Stimulated activated CD8-positive, alpha-beta memory T cell treated with anti-CD3 and anti-CD28 coated beads, Interleukin-4, amount 100 ng/mL, for 4 hours (primary cell): ENCODE measurements around the gene ACIN1.

Source experiments
- DNase-seq, 2 donors: peaks; one replicate each; pipeline ENCODE4 v3.0.0-alpha.2; 2020; ENCODE audit warnings: low read depth in 2 of 2, low spot score in 1 of 2

ACIN1 gene

DNA sequence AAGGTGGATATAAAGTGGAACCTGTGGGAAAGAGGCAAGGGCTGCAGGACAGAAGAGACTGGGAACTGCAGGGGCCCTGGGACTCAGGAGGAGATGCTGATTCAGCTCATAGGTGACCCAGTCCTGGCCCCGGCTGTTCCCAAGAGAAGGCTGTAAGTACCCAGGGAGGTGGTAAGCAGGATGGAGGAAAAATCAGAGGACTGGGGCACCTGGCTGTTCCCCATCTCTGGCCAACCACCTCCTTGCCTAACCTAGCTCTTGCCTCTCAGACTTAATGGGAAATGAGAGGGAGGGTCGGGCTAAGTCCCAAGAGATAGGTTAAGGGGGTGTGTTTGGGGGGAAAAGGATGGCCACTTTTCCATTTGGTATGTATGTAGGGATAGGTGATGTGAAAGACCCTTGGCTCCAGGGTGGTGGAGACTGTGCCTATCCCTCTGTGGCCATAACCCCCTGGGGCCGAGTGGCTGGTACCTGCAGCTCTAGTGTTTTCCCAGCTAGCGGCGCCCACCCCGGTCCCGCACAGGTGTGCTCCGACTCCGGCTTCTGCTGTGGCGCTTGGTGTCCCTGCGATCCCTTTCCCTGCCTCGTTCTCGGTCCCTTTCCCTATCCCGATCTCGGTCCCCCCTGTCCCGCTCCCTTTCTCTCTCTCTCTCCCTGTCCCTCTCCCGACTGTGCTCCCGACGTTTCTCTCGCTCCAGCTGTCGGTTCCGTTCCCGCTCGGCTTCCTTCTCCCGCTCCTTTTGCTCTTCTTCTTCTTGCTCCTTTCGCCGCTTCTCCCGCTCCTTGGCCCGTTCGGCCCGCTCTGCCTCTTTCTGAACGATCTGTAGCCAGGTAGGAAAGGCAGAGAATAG is 36.1 kb downstream of the ACIN1 start:
- no peak for DNase-seq

DNA sequence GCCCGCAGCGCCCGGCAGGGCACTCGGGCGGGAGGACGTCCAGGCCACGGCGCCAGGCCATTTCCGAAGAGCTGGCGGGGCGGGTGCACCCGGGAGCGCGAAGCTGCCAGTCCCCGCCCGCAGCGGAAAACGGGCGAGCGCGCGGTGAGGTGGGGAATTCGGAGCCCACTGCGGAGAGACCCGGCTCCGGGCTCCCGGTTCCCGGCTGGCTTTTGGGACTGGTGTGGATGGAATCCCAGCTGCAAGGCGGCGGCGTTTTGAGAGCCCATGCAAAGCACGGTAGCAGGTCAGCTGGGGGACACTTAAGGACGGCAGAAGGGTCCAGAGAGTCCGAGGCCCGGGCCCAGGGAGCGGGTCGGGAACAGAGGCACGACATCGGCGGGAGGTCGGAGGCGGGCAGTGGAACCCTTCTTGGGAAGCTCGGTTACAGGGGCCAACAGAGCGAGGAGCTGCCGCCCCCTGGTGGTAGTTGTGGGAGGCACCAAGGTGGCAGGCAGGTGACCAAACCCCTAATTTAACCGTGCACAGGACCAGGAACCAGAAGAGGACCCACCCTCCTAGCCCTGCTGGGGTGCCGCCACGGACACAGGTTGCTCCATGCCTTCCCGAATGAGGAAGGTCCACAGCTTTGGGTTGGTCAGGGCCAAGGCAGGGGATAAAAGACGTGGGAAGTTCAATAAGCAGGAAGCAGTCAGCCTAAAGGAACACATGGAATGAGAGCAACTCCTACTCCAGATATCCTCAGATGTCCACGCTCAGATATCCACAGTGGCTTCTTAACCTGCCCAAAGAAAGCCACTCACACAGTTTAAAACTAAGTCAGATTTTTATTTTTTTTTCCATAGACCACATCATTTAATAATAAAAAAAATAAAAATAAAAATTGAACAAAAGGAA is 36.9 kb downstream of the ACIN1 start:
- peak; percentile 71 to 82 for DNase-seq

DNA sequence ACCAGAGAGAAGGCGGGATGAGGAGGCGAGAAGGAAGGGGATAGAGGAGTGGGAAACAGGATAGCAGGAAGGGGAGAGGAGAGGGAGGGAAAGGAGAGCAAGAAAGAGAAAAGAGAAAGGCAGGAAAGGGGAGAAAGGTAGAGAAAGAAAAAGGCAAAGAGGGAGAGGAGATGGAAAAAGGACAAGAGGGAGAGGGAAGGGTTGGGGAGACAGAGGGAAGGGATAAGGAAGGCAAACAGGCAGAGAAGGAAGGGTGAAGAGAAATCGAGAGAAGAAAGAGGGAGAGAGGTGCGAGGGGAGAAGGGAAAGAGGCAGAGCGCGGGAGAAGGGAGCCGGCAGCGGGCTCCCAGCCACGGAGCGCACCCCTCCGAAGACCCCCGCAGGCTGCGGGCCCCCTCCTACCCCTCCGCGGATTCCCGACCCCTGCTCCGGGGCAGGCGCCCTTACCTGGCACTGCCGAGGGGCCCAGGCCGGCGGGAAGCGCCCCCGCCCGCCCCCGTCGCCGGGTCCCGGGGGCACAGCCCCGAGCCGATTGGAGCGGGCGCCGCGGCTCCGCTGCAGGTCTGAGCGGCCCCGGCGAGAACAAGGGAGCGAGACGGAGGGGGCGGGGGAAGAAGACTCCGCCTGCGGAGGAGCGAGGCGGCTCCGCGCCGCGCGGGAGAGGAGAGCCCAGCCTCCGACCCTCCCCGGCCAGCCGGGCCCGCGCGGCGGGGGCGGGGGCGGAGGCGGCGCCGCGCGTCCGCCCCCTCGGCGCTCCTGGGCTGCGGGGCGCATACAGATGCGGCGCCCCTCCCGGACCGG is 37.8 kb downstream of the ACIN1 start, which contains the start of gene CDH24:
CDH24 (minus strand) TSS at position 565 of the 801 bp plus-strand sequence. CDS start 1,787 bp downstream, outside the sequence.
- peak in 1 of 2 donors; percentile 50 for DNase-seq

DNA sequence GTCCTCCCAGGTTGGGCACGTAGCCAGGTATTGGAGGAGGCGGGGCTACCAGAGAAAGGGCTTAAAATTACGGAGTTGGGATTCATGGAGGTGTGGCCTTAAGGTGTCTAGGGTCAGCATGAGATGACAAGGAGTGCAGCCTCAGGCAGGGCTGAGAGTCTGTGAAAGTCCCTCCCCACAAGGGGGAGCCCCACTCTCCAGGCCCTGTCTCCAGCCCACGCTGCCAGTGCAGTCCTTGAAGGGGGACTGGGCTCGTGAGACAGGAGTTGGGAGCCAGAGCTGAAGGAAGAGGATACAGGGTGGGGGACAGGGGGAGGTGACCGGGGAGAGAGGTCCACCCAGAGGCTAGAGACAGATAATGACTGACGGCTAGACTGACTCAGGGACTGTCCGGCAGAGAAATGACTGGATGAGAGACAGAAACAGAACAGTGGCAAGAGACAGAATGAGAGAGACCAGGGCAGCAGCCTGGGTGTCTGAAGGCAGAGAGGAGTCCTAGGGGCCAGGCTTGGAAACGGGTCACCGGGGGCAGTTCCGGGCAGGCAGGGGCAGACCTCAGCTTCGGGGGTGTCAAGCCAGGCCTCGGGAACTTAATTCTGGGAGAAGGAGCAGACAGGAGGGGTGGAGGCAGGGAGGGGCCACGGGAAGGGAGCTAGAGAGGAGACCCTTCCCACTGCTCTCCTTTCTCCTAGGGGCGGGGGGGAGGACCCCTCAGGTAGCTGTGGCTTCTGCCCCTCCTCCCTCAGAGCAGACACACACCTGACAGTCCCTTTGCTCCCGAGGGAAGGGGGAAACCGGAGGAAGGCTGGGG is 38.6 kb downstream of the ACIN1 start:
- DNase-seq, result peak in 1 of 2 donors; percentile 35

- DNase-seq, result no peak
These were observed 39.3 kb downstream of the ACIN1 start for GRCh38 chr14:23055621-23056144.

GRCh38 chr14:23055147-23055550 is 39.8 kb downstream of the ACIN1 start:
- no peak for DNase-seq

GRCh38 chr14:23054000-23054811 is 40.7 kb downstream of the ACIN1 start:
- no peak for DNase-seq

DNA sequence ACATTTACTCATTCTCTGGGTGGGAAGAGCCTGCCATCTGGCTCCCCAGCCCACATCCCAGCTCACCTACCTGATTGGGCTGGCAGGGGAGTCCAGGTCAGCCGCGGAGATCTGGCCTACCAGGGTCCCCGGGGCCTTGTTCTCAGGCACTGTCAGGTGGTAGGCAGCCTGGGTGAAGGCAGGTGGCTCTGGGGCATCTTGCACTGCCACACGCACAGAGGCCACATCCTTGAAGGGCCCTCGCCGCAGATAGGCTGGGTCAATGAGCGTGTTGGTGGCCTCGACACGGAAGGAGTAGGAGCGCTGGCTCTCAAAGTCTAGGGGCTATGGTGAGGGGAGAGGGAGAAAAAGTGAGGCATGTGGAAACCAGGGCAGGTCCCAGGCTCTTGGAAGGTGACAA is 41.5 kb downstream of the ACIN1 start:
- no peak for DNase-seq

DNA sequence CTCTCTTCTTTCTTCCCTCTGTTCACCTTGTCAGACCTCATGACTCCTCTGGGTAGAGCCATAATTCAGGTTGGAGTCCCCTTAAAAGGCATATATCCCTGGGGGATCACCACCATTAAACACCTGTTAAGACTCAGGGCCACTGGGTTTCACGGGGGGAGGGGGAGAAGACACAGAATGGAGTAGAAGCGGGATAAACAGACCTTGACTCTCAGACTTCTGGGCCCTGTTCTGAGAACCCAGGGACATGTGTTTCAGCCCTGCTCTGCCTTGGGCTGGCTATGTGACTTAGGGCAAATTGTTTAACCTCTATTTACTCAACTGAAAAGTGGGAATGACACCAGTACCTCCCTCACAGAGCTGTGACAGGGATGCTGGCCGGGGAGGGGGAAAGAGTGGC is 42.3 kb downstream of the ACIN1 start:
- no peak for DNase-seq

- no peak for DNase-seq
These were observed 42.7 kb downstream of the ACIN1 start for GRCh38 chr14:23052182-23052623.

GRCh38 chr14:23051141-23052057 is 43.5 kb downstream of the ACIN1 start:
- no peak for DNase-seq

- no peak for DNase-seq
These were observed 45.9 kb downstream of the ACIN1 start for GRCh38 chr14:23049011-23049410.

DNA sequence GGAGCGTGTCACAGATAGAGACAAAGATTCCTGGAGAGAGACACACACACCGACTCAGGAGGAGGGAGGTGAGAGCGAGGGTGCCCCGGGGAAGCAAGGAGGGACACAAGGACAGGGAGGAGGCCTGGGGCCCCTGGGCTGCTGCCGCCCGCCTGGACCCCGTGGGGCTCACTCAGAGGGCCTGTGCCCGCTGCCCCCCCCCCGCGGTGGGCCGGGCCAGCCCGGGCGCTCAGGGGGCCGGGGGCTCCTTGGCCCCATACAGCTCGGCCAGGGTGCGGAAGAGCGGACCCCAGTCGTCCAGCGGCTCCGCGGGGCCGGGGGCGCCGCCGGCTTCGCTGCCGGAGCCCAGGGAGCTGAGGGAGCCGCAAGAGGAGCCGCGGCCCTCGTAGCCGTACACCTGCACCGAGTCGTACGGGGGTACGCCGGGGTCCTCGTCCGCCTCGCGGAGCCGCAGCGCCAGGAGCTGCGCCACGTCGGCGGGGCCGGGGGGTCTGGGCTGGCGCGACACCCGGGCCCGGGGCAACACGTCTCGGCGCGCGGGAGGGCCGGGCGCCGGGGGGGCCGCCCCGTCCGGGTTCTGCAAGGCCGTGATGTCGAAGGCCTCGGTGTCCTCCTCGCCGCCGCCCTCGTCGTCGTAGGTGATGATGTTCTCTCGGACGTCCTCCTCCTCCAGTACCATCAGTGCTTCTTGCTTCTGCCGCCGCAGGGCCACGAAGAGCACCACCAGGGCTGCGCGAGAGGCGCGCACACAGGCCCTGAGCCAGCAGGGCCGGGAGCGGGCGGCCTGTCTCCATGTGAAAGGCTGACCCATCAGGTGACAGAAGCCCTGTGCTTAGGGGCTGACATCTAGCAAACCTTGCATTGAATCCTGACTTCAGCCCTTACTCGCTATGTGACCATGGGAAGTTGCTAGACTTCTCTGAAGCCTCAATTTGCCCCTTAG is 46.9 kb downstream of the ACIN1 start:
- no peak for DNase-seq

GRCh38 chr14:23047034-23047634 is 47.8 kb downstream of the ACIN1 start:
- DNase-seq, result no peak

GRCh38 chr14:23045419-23046357 is 49.2 kb downstream of the ACIN1 start:
- no peak for DNase-seq
